NCI-H146 treated with DMSO at 0.1 percent for 48 hours (cell line): ENCODE measurements around the gene PWWP2B.

Experiments used
- DNase-seq: peaks from one replicate; lab custom pipeline; 2025; ENCODE audit not compliant: unreplicated experiment; lab: John Stamatoyannopoulos, UW

Gene PWWP2B

GRCh38 chr10:132466520-132467463 lies 69.8 kb downstream of the PWWP2B start:
- no peak for DNase-seq
